ENCODE measurements around the gene ARMC7.

DNA sequence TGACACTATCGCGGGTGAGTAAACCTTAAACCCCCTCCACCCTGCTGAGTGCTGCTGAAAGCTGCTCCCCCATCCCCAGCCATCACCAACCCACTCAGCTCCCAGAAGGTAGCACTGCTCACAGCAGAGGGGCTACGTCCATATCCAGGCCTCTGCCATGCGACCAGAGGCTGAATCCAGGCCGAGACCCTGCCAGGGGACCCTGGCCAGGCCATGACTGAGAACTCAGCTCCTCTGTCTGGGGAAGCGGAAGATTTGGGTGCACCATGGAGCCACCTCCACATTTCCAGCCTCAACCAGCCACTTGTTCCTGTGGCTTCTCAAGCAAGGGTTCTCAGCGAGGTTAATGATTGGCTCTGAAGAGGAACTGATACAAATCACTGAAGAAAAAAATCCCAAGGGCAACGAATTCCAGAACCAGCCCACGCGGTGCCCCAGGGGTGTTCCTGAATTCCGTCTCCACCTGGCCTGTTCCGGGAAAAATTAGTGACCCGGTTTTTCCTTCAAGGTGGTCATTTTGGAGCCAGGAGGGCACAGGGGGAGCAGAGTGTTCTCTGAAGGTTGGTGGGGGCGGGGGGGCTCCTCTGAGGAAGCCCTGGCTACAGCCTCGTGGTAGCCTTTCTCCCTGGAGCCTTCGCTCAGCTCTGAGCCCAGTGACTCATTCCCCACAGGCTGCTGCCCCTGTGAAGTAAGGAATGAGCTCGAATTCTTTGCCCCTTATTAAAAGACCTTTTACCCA, 31.3 kb upstream of the ARMC7 start:
- TF ChIP-seq, protein P1, sequence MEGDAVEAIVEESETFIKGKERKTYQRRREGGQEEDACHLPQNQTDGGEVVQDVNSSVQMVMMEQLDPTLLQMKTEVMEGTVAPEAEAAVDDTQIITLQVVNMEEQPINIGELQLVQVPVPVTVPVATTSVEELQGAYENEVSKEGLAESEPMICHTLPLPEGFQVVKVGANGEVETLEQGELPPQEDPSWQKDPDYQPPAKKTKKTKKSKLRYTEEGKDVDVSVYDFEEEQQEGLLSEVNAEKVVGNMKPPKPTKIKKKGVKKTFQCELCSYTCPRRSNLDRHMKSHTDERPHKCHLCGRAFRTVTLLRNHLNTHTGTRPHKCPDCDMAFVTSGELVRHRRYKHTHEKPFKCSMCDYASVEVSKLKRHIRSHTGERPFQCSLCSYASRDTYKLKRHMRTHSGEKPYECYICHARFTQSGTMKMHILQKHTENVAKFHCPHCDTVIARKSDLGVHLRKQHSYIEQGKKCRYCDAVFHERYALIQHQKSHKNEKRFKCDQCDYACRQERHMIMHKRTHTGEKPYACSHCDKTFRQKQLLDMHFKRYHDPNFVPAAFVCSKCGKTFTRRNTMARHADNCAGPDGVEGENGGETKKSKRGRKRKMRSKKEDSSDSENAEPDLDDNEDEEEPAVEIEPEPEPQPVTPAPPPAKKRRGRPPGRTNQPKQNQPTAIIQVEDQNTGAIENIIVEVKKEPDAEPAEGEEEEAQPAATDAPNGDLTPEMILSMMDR (IDR thresholded peaks at IDR 0.05): no peak
- no peak for TF ChIP-seq POLR2A (IDR thresholded peaks at IDR 0.05)
- no peak for TF ChIP-seq POLR2AphosphoS5 (IDR thresholded peaks at IDR 0.05; ENCODE audit: insufficient read depth in 1 of 2, low read depth in 1 of 2)
